ENCODE measurements around the gene RPN2.

GRCh38 chr20:37251825-37252477 is 72.8 kb downstream of the RPN2 start:
- TF ChIP-seq CTCF (IDR thresholded peaks at IDR 0.05) (no peak), POLR2A (IDR thresholded peaks at IDR 0.05) (no peak)

Measured in right lobe of liver (tissue), 4 donors.